Upper lobe of left lung (tissue), 4 donors: ENCODE measurements around the gene FKBP8.

Experiments used
- CTCF ChIP-seq, 6 experiments: fragments of 450-650 bp in 4 of 6; fragments of 200-600 bp in 2 of 6; sonication (generic) in 2 of 6; IDR thresholded peaks; one replicate each; pipeline ENCODE4 v1.5.1; 2016 to 2019; ENCODE audit warnings: antibody characterized with exemption in 6 of 6
- POLR2A ChIP-seq, 4 donors: fragments of 450-650 bp; IDR thresholded peaks; one replicate each; pipeline ENCODE4 v1.5.1; 2016 to 2017; ENCODE audit warnings: antibody characterized with exemption in 4 of 4, mild to moderate bottlenecking in 2 of 4

DNA sequence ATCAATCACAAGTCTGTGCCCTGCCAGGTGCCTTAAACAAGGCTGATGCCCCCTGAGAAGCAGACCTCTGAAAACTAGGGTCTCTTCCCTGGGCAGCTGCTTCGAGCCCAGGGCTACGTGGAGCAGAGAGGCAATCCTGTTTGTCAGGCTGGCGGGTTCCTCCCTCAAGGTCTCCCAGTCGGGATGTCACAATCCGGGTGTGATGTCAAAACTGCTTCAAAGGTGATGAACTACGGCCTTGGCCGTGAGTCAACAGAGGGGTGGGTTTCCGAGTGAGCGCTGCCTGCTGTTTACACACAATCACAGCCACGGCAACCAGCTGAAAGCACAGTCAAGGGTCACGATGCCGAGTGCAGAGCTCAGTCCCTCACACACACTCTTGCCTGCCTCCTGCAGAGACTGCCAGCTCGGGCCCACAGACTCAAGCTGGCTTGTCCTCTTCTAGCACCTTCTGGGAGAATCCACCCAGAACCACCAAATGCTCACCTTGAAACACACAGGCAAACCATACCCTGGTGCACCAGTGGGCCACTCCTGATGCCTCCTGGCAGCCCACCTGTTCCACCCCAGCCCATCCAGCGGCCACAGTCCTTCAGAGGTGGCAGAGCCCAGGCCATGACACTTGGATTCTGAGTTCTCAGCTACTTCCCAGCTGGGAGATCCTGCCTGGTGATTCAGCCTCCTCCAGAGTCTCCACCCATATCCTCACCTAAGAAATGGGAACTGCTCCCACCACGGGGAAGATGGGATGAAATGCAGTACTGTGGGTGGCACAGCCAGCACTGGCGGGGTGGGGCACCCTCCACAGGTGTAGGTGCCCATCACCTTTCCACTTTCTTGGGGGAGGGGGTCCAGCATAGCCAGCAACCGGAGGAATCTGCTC is 28.3 kb downstream of the FKBP8 start:
- no peak for TF ChIP-seq POLR2A (IDR thresholded peaks at IDR 0.05)
- no peak for TF ChIP-seq CTCF (IDR thresholded peaks at IDR 0.05)
